Liver (tissue), 9 donors: Measurements from ENCODE around the gene TNIP1. TPM values are rescaled to one million over a fixed set of nuclear protein-coding genes. Genes with fewer than 3 reads are reported as not detected.

Experiments
- DNase-seq: peaks from one replicate; pipeline ENCODE4 v3.0.0-alpha.2; 2017; ENCODE audit warnings: low spot score
- H3K27ac ChIP-seq, 2 donors: one replicate each; pipeline ENCODE4 v1.7.0; 2013; ENCODE audit warnings: inconsistent platforms in 2 of 2, low read length in 2 of 2, control low read depth in 1 of 2, low read depth in 1 of 2, mild to moderate bottlenecking in 1 of 2
- H3K27me3 ChIP-seq, 4 donors: one replicate each; pipeline versions ENCODE4 v1.6.1 to v1.7.0; 2013; ENCODE audit warnings: low read length in 3 of 4, inconsistent platforms in 1 of 4, mild to moderate bottlenecking in 1 of 4, moderate library complexity in 1 of 4; ENCODE audit not compliant: control insufficient read depth in 4 of 4, insufficient read depth in 4 of 4
- H3K36me3 ChIP-seq, 4 donors: one replicate each; pipeline versions ENCODE4 v1.6.1 to v1.7.0; 2013; ENCODE audit warnings: low read length in 3 of 4, mild to moderate bottlenecking in 3 of 4, low read depth in 1 of 4, moderate library complexity in 1 of 4; ENCODE audit not compliant: control insufficient read depth in 4 of 4, insufficient read depth in 3 of 4
- H3K4me1 ChIP-seq, 4 donors: one replicate each; pipeline versions ENCODE4 v1.6.1 to v1.7.0; 2013; ENCODE audit warnings: low read length in 3 of 4, mild to moderate bottlenecking in 3 of 4, moderate library complexity in 1 of 4; ENCODE audit not compliant: control insufficient read depth in 4 of 4, insufficient read depth in 4 of 4
- H3K4me3 ChIP-seq, 3 donors: one replicate each; pipeline versions ENCODE4 v1.6.1 to v1.7.0; 2013; ENCODE audit warnings: low read length in 3 of 3, control low read depth in 1 of 3, low read depth in 1 of 3, mild to moderate bottlenecking in 1 of 3
- H3K9ac ChIP-seq, 2 donors: one replicate each; pipeline ENCODE4 v1.7.0; 2013; ENCODE audit warnings: low read length in 2 of 2, mild to moderate bottlenecking in 2 of 2, moderate library complexity in 2 of 2, control low read depth in 1 of 2, low read depth in 1 of 2
- H3K9me3 ChIP-seq, 4 donors: one replicate each; pipeline versions ENCODE4 v1.6.1 to v1.7.0; 2013; ENCODE audit warnings: low read length in 3 of 4; ENCODE audit not compliant: control insufficient read depth in 4 of 4
- EGR1 ChIP-seq, 2 donors: IDR thresholded peaks; 2 replicates each; pipeline ENCODE4 v1.6.1; 2016 to 2018; ENCODE audit warnings: antibody characterized with exemption in 2 of 2, low read depth in 2 of 2
- FOXA1 ChIP-seq: IDR thresholded peaks from 2 replicates; pipeline ENCODE4 v1.6.1; 2016; ENCODE audit warnings: antibody characterized with exemption
- FOXA2 ChIP-seq: IDR thresholded peaks from 2 replicates; pipeline ENCODE4 v1.6.1; 2016; ENCODE audit warnings: antibody characterized with exemption
- GABPA ChIP-seq, 2 donors: IDR thresholded peaks in 1 of 2; conservative IDR thresholded peaks in 1 of 2; 2 replicates each; pipeline ENCODE4 v1.6.1; 2016; ENCODE audit warnings: antibody characterized with exemption in 2 of 2, mild to moderate bottlenecking in 1 of 2, moderate library complexity in 1 of 2
- HNF4A ChIP-seq, 2 donors: conservative IDR thresholded peaks; 2 replicates each; pipeline ENCODE4 v1.6.1; 2016; ENCODE audit warnings: antibody characterized with exemption in 2 of 2, mild to moderate bottlenecking in 2 of 2
- HNF4G ChIP-seq: IDR thresholded peaks from 2 replicates; pipeline ENCODE4 v1.6.1; 2016; ENCODE audit warnings: antibody characterized with exemption
- JUND ChIP-seq, 2 donors: IDR thresholded peaks; 2 replicates each; pipeline ENCODE4 v1.6.1; 2016; ENCODE audit warnings: antibody characterized with exemption in 2 of 2
- NR2F2 ChIP-seq: IDR thresholded peaks from 2 replicates; pipeline ENCODE4 v1.6.1; 2016; ENCODE audit warnings: antibody characterized with exemption
- RAD21 ChIP-seq, 2 donors: IDR thresholded peaks; 2 replicates each; pipeline ENCODE4 v1.6.1; 2016; ENCODE audit warnings: antibody characterized with exemption in 2 of 2, mild to moderate bottlenecking in 2 of 2
- RXRA ChIP-seq, 2 donors: IDR thresholded peaks; 2 replicates each; pipeline ENCODE4 v1.6.1; 2017 to 2018; ENCODE audit warnings: antibody characterized with exemption in 2 of 2, mild to moderate bottlenecking in 1 of 2
- SP1 ChIP-seq: IDR thresholded peaks from 2 replicates; pipeline ENCODE4 v1.6.1; 2018; ENCODE audit warnings: antibody characterized with exemption, mild to moderate bottlenecking
- TAF1 ChIP-seq: conservative IDR thresholded peaks from 2 replicates; pipeline ENCODE4 v1.6.1; 2016; ENCODE audit warnings: antibody characterized with exemption, mild to moderate bottlenecking
- YY1 ChIP-seq: IDR thresholded peaks from 2 replicates; pipeline ENCODE4 v1.6.1; 2016; ENCODE audit warnings: antibody characterized with exemption, mild to moderate bottlenecking
- WGBS: extraction: QIAGEN DNeasy Blood & Tissue Kit; methylation state at CpG from one replicate; pipeline ENCODE4 v1.1.7; 2013; 5-methylcytosine and 5-hydroxymethylcytosine counted together
- polyA plus RNA-seq, 2 donors: library from polyadenylated mRNA; stranded (reverse) in 1 of 2; unstranded in 1 of 2; fragments of 200-250 nt in 1 of 2; fragments of >200 nt in 1 of 2; fragmentation: Nextera tagmentation in 1 of 2; extraction: Ambion mirVana in 1 of 2; gene quantifications; one replicate each; pipeline versions ENCODE4 v1.2.1 to v1.2.3, GENCODE V29; 2013 to 2015
- total RNA-seq, 2 donors: library from RNA; depleted of rRNA; stranded (reverse); fragments of >200 nt; gene quantifications; one replicate each; pipeline ENCODE4 v1.2.3, GENCODE V29; 2014
- TF ChIP-seq, protein P1 (sequence below): IDR thresholded peaks from 2 replicates; pipeline ENCODE4 v1.6.1; 2016; ENCODE audit warnings: antibody characterized with exemption, mild to moderate bottlenecking
- TF ChIP-seq, protein P2 (sequence below): fragments of 150-350 bp; IDR thresholded peaks from 2 replicates; pipeline ENCODE4 v1.5.1; 2017; ENCODE audit warnings: improper control_type of control experiment, low read depth, low read length; ENCODE audit not compliant: missing input control
- TF ChIP-seq, protein P3 (sequence below): IDR thresholded peaks from 2 replicates; pipeline ENCODE4 v1.6.1; 2016; ENCODE audit warnings: antibody characterized with exemption
- TF ChIP-seq, protein P4 (sequence below): IDR thresholded peaks from 2 replicates; pipeline ENCODE4 v1.6.1; 2016; ENCODE audit warnings: antibody characterized with exemption
- TF ChIP-seq, protein P5 (sequence below): IDR thresholded peaks from 2 replicates; pipeline ENCODE4 v1.6.1; 2016; ENCODE audit warnings: antibody characterized with exemption
- donor health status: healthy.
- donor health status: healthy.
- donor health status: healthy.
- donor health status: healthy.
- donor health status: healthy.

TNIP1 gene
- total and polyA plus RNA-seq, 4 donors: 33.2 to 101 (median 48.0) TPM

DNA sequence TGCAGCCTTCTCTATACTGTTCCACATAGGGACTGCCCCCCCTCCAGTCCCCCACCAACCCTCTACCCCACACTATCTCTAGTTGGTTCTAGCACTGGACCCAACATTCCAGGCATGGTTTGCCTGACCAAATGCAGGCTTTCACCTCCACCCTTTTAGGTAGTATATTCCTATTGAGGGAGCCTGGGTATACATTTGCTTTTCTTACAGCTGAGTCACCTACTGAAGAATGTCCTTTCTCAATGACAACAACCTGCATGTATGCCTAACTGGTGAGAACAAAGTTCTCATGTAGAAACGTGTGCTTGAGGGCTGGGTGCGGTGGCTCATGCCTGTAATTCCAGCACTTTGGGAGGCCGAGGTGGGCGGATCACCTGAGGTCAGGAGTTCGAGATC, 8.2 kb downstream of the TNIP1 start (continued):
- TF ChIP-seq, protein P1, sequence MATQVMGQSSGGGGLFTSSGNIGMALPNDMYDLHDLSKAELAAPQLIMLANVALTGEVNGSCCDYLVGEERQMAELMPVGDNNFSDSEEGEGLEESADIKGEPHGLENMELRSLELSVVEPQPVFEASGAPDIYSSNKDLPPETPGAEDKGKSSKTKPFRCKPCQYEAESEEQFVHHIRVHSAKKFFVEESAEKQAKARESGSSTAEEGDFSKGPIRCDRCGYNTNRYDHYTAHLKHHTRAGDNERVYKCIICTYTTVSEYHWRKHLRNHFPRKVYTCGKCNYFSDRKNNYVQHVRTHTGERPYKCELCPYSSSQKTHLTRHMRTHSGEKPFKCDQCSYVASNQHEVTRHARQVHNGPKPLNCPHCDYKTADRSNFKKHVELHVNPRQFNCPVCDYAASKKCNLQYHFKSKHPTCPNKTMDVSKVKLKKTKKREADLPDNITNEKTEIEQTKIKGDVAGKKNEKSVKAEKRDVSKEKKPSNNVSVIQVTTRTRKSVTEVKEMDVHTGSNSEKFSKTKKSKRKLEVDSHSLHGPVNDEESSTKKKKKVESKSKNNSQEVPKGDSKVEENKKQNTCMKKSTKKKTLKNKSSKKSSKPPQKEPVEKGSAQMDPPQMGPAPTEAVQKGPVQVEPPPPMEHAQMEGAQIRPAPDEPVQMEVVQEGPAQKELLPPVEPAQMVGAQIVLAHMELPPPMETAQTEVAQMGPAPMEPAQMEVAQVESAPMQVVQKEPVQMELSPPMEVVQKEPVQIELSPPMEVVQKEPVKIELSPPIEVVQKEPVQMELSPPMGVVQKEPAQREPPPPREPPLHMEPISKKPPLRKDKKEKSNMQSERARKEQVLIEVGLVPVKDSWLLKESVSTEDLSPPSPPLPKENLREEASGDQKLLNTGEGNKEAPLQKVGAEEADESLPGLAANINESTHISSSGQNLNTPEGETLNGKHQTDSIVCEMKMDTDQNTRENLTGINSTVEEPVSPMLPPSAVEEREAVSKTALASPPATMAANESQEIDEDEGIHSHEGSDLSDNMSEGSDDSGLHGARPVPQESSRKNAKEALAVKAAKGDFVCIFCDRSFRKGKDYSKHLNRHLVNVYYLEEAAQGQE: no peak
- TF ChIP-seq GABPA (IDR thresholded peaks at IDR 0.05 in 1 of 2, conservative IDR thresholded peaks at IDR 0.05 in 1 of 2) (no peak), TAF1 (no peak)

DNA sequence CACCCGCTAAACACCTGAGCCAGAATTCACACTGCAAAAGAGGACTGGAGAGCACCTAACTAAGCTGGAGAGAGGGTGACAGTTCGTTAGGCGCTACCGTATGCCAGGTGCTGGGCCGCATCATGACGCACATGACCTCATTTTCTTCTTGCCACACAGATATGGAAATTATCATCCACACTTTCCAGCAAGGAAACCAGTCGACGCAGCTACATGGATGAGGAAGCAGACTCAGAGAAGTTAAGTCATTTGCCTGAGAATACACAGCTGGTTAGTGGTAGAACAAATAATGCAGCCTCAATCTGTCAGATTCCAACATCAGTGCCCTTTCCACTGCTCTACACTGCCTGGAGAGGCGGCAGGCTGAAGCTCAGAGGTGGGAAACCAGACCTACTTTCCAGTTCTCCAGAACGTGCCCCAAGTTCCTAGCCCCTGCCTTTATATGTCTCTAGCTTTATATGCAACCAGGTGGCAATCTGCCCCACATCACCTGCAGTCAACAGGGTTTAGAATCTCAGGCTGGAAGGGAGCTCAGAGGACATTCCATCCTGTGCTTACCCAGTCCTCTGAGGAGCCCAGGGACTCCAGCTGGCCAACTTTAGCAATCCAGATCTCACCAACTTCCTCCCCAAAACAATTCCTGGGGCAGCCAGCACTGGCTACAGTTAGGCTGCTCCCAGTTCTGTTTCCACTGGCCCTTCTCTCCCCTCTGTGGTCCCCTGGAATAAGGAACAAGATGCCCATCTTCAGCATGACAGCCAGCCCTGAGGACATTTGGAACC, 8.8 kb downstream of the TNIP1 start:
- no peaks in the 10 kb centered on the region for H3K27me3 ChIP-seq
- no peak for DNase-seq
- TF ChIP-seq RXRA (IDR thresholded peaks at IDR 0.05): no peak
- no peak for TF ChIP-seq FOXA2
- TF ChIP-seq, protein P2, sequence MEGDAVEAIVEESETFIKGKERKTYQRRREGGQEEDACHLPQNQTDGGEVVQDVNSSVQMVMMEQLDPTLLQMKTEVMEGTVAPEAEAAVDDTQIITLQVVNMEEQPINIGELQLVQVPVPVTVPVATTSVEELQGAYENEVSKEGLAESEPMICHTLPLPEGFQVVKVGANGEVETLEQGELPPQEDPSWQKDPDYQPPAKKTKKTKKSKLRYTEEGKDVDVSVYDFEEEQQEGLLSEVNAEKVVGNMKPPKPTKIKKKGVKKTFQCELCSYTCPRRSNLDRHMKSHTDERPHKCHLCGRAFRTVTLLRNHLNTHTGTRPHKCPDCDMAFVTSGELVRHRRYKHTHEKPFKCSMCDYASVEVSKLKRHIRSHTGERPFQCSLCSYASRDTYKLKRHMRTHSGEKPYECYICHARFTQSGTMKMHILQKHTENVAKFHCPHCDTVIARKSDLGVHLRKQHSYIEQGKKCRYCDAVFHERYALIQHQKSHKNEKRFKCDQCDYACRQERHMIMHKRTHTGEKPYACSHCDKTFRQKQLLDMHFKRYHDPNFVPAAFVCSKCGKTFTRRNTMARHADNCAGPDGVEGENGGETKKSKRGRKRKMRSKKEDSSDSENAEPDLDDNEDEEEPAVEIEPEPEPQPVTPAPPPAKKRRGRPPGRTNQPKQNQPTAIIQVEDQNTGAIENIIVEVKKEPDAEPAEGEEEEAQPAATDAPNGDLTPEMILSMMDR: no peak
- no peak for TF ChIP-seq TAF1
- TF ChIP-seq, protein P3, sequence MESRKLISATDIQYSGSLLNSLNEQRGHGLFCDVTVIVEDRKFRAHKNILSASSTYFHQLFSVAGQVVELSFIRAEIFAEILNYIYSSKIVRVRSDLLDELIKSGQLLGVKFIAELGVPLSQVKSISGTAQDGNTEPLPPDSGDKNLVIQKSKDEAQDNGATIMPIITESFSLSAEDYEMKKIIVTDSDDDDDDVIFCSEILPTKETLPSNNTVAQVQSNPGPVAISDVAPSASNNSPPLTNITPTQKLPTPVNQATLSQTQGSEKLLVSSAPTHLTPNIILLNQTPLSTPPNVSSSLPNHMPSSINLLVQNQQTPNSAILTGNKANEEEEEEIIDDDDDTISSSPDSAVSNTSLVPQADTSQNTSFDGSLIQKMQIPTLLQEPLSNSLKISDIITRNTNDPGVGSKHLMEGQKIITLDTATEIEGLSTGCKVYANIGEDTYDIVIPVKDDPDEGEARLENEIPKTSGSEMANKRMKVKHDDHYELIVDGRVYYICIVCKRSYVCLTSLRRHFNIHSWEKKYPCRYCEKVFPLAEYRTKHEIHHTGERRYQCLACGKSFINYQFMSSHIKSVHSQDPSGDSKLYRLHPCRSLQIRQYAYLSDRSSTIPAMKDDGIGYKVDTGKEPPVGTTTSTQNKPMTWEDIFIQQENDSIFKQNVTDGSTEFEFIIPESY: no peak
- TF ChIP-seq NR2F2: no peak
- TF ChIP-seq, protein P4, sequence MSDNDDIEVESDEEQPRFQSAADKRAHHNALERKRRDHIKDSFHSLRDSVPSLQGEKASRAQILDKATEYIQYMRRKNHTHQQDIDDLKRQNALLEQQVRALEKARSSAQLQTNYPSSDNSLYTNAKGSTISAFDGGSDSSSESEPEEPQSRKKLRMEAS: no peak
- no peak for TF ChIP-seq HNF4A (conservative IDR thresholded peaks at IDR 0.05)
- no peak for TF ChIP-seq EGR1 (IDR thresholded peaks at IDR 0.05; ENCODE audit: low read depth in 2 of 2)
- TF ChIP-seq GABPA (IDR thresholded peaks at IDR 0.05 in 1 of 2, conservative IDR thresholded peaks at IDR 0.05 in 1 of 2): no peak
- TF ChIP-seq HNF4G: no peak
- TF ChIP-seq, protein P1: no peak
- TF ChIP-seq SP1: no peak
- TF ChIP-seq JUND (IDR thresholded peaks at IDR 0.05): no peak
- TF ChIP-seq FOXA1: no peak
- TF ChIP-seq, protein P5, sequence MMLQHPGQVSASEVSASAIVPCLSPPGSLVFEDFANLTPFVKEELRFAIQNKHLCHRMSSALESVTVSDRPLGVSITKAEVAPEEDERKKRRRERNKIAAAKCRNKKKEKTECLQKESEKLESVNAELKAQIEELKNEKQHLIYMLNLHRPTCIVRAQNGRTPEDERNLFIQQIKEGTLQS: no peak
- TF ChIP-seq YY1: no peak
- no peak for TF ChIP-seq RAD21 (IDR thresholded peaks at IDR 0.05)
- WGBS: 95% methylated on average over 10 of the region's 10 CpGs
- H3K27ac ChIP-seq: no peak overlapping the region
- H3K9ac ChIP-seq: no peak overlapping the region
- H3K4me1 ChIP-seq: peaks cover 15 to 47% (median 29%) of the 10 kb centered on the region in 4 donors
- no peak overlapping the region for H3K4me3 ChIP-seq
- H3K9me3 ChIP-seq: no peaks in the 10 kb centered on the region
- H3K36me3 ChIP-seq: peaks cover 0 to 9% (median 6%) of the 10 kb centered on the region in 4 donors
